GM06990 (cell line): ENCODE measurements around the gene C6orf89.

Source experiments
- DNase-seq: peaks from one replicate; pipeline ENCODE4 v3.0.0-alpha.2; 2011; ENCODE audit not compliant: insufficient read length; ENCODE audit errors: extremely low read depth
- H3K27me3 ChIP-seq: replicated peaks from 2 replicates; pipeline ENCODE4 v1.6.0; 2011; ENCODE audit warnings: low read length; ENCODE audit not compliant: control insufficient read depth, insufficient read depth
- H3K36me3 ChIP-seq: 2 replicates; pipeline ENCODE4 v1.5.1; 2011; ENCODE audit warnings: low read length; ENCODE audit not compliant: control insufficient read depth, insufficient read depth
- H3K4me3 ChIP-seq: replicated peaks from 2 replicates; pipeline ENCODE4 v1.5.1; 2011; ENCODE audit warnings: low read depth, mild to moderate bottlenecking, control low read depth, low read length
- CTCF ChIP-seq: IDR thresholded peaks from 2 replicates; pipeline ENCODE4 v1.5.1; 2011; ENCODE audit warnings: low read length, control low read depth, mild to moderate bottlenecking, inconsistent platforms; ENCODE audit not compliant: insufficient read depth, poor library complexity, severe bottlenecking

The C6orf89 gene

GRCh38 chr6:36874443-36875249 is 11.1 kb upstream of the C6orf89 start, which contains the start of gene PPIL1:
Gene PPIL1 (minus strand): TSS chr6:36874803. CDS start chr6:36874772, 31 bp downstream.
- peak within 1 kb of the TSS; percentile 97 for H3K4me3 ChIP-seq
- peaks cover 5% of the 10 kb centered on the region for H3K36me3 ChIP-seq
- no peaks in the 10 kb centered on the region for H3K27me3 ChIP-seq
- DNase-seq = peak; percentile 92
- TF ChIP-seq CTCF = no peak

- DNase-seq = no peak
- H3K36me3 ChIP-seq = peaks cover 4% of the 10 kb centered on the region
- no peak for TF ChIP-seq CTCF
- peak overlapping the region; percentile 97 for H3K4me3 ChIP-seq
- H3K27me3 ChIP-seq = no peaks in the 10 kb centered on the region
Measured at GRCh38 chr6:36875250-36875633, 10.5 kb upstream of the C6orf89 start.

- TF ChIP-seq CTCF = no peak
- DNase-seq = no peak
- H3K4me3 ChIP-seq = no peak overlapping the region
- no peaks in the 10 kb centered on the region for H3K36me3 ChIP-seq
- H3K27me3 ChIP-seq = no peaks in the 10 kb centered on the region
Measured at GRCh38 chr6:36884610-36885009, 1.1 kb upstream of the C6orf89 start.

- H3K27me3 ChIP-seq = no peaks in the 10 kb centered on the region
- peak overlapping the region; percentile 89; the same call in 1 of the 2 replicates for H3K4me3 ChIP-seq
- TF ChIP-seq CTCF = no peak
- no peak for DNase-seq
- no peaks in the 10 kb centered on the region for H3K36me3 ChIP-seq
Measured at GRCh38 chr6:36886950-36887618, 1.3 kb downstream of the C6orf89 start.

- TF ChIP-seq CTCF = no peak
Measured at GRCh38 chr6:36888115-36888643, 2.4 kb downstream of the C6orf89 start.

More at GRCh38 chr6:36888115-36888643, 2.4 kb downstream of the C6orf89 start:
- Histone ChIP-seq H3K36me3 (no peaks in the 10 kb centered on the region), H3K27me3 (no peaks in the 10 kb centered on the region), H3K4me3 (no peak overlapping the region)
- no peak for DNase-seq
